HG03378 (cell line): ENCODE results near the gene WNT3.

Experiments used
- ATAC-seq: cut with Tn5 transposase; IDR thresholded peaks from one replicate; pipeline ENCODE4 v1.9.1; 2021; ENCODE audit warnings: mild to moderate bottlenecking, moderate library complexity; ENCODE audit not compliant: unreplicated experiment

WNT3 gene

GRCh38 chr17:46837521-46837920, 19.0 kb upstream of the WNT3 start:
- ATAC-seq: no peak

GRCh38 chr17:46836500-46836899, 18.0 kb upstream of the WNT3 start:
- no peak for ATAC-seq

- ATAC-seq: no peak
Observed at GRCh38 chr17:46834846-46835245, 16.4 kb upstream of the WNT3 start.

- ATAC-seq: no peak
Observed at GRCh38 chr17:46833840-46834208, 15.3 kb upstream of the WNT3 start.

GRCh38 chr17:46832945-46833839, 14.7 kb upstream of the WNT3 start:
- no peak for ATAC-seq

GRCh38 chr17:46832331-46832821, 13.9 kb upstream of the WNT3 start:
- ATAC-seq: no peak

- ATAC-seq: no peak
Observed at GRCh38 chr17:46831573-46832330, 13.3 kb upstream of the WNT3 start.

GRCh38 chr17:46827274-46827673, 8.8 kb upstream of the WNT3 start:
- ATAC-seq: no peak

- ATAC-seq: no peak
Observed at GRCh38 chr17:46826116-46826515, 7.6 kb upstream of the WNT3 start.

GRCh38 chr17:46823657-46824056, 5.2 kb upstream of the WNT3 start:
- no peak for ATAC-seq

GRCh38 chr17:46822388-46822921, 4.0 kb upstream of the WNT3 start:
- ATAC-seq: no peak

GRCh38 chr17:46821482-46822387, 3.2 kb upstream of the WNT3 start:
- no peak for ATAC-seq

GRCh38 chr17:46820592-46821450, 2.3 kb upstream of the WNT3 start:
- ATAC-seq: no peak

- no peak for ATAC-seq
Observed at GRCh38 chr17:46819906-46820351, 1.4 kb upstream of the WNT3 start.

- no peak for ATAC-seq
Observed at GRCh38 chr17:46818929-46819859, 702 bp upstream of the WNT3 start.

GRCh38 chr17:46817901-46818209, 637 bp downstream of the WNT3 start:
- no peak for ATAC-seq

GRCh38 chr17:46817151-46817900, 1.2 kb downstream of the WNT3 start:
- ATAC-seq: no peak
